Choroid plexus epithelial cell (primary cell): Measurements from ENCODE around the gene STAP2.
"Not testable (repeated sequence)": the region's sequence is repeated elsewhere in the genome, so short reads cannot be mapped to it uniquely, and the experiment has no call there.

Experiments used
- DNase-seq: peaks from one replicate; pipeline ENCODE4 v3.0.0-alpha.2; 2010; ENCODE audit warnings: low read depth
- H3K4me3 ChIP-seq: 2 replicates; pipeline ENCODE4 v1.5.1; 2011; ENCODE audit warnings: low read depth, mild to moderate bottlenecking, control low read depth, low read length, moderate library complexity
- CTCF ChIP-seq: conservative IDR thresholded peaks from 2 replicates; pipeline ENCODE4 v1.5.1; 2011; ENCODE audit warnings: low read depth, mild to moderate bottlenecking, control low read depth, inconsistent platforms, low read length, moderate library complexity

STAP2 gene

DNA sequence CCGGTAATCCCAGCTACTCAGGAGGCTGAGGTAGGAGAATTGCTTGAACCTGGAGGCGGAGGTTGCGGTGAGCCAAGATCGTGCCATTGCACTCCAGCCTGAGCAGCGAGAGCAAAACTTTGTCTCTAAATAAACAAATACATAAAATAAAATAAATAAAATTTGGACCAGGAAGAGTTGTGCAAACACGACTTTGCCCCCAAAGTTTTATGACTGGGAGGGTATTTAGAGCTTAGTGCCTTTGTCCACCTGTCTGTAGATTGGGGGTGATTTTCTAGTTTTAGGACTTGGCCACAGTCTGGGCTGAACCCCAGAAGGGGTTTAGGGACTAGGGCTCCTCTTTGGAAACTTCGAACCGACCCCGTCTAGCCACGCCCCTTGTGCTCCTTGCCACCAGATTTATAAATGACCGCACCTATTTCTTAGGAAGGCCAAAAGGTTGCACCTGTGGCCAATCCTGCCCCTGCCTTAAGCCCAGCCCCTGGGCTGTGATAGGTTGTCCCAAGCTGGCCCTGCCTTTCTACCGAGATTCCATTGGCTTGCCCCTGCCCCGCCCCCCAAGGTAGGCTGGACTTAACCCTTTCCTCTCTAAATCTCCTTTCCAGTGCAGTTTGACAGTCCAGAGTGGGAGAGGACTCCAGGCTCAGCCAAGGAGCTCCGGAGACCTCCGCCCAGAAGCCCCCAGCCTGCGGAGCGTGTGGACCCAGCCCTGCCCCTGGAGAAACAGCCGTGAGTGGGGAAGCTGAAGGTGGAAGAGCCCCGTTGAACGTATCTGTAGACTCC is 54.3 kb downstream of the STAP2 start:
- no peak overlapping the region for H3K4me3 ChIP-seq
- DNase-seq = peak; percentile 19
- no peak for TF ChIP-seq CTCF

DNA sequence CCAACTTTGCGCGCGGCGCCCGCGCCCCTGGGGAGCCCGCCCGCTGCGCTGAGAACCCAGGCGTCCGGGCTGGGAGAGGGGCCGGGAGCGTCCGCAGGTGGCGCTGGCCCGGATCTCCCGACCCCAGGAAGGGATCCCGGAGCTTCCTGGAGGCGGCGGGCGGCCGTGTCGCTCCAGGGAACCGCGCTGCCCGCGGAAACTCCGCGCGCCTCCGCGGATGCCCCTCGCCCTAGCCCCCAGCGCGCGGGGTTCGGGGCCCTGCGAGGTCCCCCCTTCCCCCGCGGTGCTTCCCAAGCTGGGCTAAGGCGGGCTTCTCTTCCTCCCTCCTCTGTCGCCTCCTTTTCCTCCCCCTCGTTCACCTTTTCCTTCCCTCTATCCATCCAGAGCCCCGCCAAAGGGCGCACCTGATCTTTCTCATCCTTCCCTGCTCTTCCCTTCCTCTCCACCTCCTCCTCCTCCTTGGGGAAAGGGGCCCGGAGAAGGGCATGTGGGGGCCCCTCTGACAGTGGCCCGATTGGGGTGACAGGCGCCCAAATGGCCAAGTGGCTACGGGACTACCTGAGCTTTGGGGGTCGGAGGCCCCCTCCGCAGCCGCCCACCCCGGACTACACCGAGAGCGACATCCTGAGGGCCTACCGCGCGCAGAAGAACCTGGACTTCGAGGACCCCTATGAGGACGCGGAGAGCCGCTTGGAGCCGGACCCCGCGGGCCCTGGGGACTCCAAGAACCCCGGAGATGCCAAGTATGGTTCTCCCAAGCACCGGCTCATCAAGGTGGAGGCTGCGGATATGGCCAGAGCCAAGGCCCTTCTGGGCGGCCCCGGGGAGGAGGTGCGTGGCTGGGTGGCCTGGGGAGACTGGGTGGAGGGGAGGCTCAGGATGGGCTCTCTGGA is 58.9 kb downstream of the STAP2 start:
- DNase-seq = no peak
- no peak for TF ChIP-seq CTCF
- H3K4me3 ChIP-seq = no peak overlapping the region

DNA sequence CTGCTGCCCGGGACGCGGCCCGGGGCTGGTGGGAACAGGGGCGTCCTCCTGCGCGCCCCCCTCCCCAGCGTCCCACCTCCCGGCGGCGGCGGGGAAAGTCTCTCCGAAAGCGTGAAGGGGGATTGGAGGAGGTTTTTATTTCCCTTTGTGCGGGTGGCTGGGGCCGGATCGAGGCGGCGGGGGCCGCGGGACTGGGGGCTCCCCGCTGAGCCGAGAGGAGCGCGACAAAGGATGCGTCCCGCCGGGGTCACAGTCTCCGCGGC is 59.4 kb downstream of the STAP2 start:
- TF ChIP-seq CTCF = no peak
- H3K4me3 ChIP-seq = no peak overlapping the region
- no peak for DNase-seq

DNA sequence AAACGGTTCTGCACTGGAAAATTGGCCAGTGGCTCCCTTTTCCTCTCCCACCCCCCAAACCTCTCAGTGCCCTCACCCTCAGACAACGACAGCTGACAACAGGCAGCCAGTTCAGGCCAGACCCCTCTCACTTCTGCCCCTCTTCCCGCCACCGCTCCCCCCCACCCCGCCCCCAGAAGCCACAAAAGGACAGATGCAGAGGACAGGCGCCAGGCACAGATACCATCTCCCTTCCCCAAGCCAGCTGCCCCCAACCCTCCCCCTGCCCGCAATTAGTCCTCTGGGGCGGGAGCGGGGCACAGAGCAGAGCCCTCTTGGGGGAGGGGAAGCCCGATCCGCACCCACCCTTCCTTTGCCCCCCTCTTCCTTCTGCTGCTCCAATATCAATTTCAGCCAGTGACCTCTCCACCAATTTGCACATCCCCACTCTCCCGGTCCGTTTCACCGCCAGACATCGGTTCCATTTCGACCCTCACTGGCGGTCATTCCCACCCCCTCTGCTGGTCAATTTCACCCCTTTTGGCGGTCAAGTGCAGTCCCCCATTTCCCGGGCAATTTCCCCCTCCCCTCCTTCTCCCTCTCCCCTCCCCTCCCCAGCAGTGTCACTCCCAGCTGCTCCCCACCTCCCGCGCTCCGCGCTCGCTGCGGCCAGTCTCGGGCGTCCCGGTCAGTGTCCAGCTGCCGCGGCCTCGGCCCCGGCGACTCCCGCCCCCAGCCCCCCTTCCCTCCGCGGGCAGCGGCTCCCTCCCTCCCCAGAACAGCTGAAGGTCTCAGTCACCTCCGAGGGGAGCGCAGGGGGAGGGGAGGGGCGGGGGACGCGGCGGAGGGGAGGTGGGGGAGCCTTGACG is 60.0 kb downstream of the STAP2 start, which contains the start of gene SHD:
Gene SHD (plus strand): TSS at position 848 of the 848 bp plus-strand sequence. CDS start 798 bp downstream, outside the sequence.
- no peak within 1 kb of the TSS for H3K4me3 ChIP-seq
- TF ChIP-seq CTCF = no peak
- DNase-seq = no peak

GRCh38 chr19:4278010-4278409 is 60.6 kb downstream of the STAP2 start:
- no peak for DNase-seq
- H3K4me3 ChIP-seq = no peak overlapping the region
- TF ChIP-seq CTCF = no peak

GRCh38 chr19:4277191-4277696 is 61.4 kb downstream of the STAP2 start:
- no peak overlapping the region for H3K4me3 ChIP-seq
- TF ChIP-seq CTCF = no peak
- no peak for DNase-seq

- DNase-seq, H3K4me3 ChIP-seq: not testable (repeated sequence)
Observed at GRCh38 chr19:4274321-4274686, 64.3 kb downstream of the STAP2 start.
